K562 (cell line): ENCODE measurements around the gene MEOX1. TPM values are rescaled to one million over a fixed set of nuclear protein-coding genes. Genes with fewer than 3 reads are reported as not detected.

Source experiments
- ATAC-seq: fragments of 200-7000 bp; cut with Tn5 transposase; 3 replicates; pipeline ENCODE4 v1.9.1; 2020; ENCODE audit warnings: moderate library complexity
- BruUV-seq: library from RNA; stranded (reverse); fragments of 400-500 nt; replicated peaks from 2 replicates; lab custom pipeline; 2021; lab: Mats Ljungman, UMichigan
- CTCF ChIA-PET: fragments of 300-600 bp; formaldehyde crosslinking; extraction: SDS; loops from one replicate; lab custom pipeline; 2021; ENCODE audit warnings: low intra/inter-chr PET ratio; lab: Yijun Ruan, JAX
- POLR2A ChIA-PET: fragments of 300-600, 350-650 bp; sonication (Branson Sonifier 250); formaldehyde crosslinking; extraction: SDS; loops from one replicate; lab custom pipeline; 2021; ENCODE audit warnings: antibody characterized with exemption, inconsistent platforms; lab: Yijun Ruan, JAX
- DNase-seq, 4 experiments: peaks; one replicate each; pipeline versions ENCODE4 v3.0.0 to v3.0.0-alpha.2; 2011 to 2018; ENCODE audit warnings: low spot score in 3 of 4, mixed read lengths in 3 of 4; ENCODE audit errors: extremely low read depth in 1 of 4
- FAIRE-seq: peaks from 2 replicates; lab custom pipeline; 2011; peaks lifted over from hg19 to GRCh38; lab: Jason Lieb, UNC
- H2AFZ ChIP-seq: 2 replicates; pipeline ENCODE4 v1.6.0; 2011; ENCODE audit warnings: low read depth, low read length, control low read depth, inconsistent platforms
- H3K27ac ChIP-seq: fragments of 200-600 bp; 3 replicates; pipeline ENCODE4 v1.8.0; 2011; ENCODE audit warnings: low read depth, mild to moderate bottlenecking, control low read depth, inconsistent platforms, low read length, moderate library complexity, mixed read lengths; ENCODE audit errors: extremely low read depth
- H3K27me3 ChIP-seq, 2 experiments: fragments of 300-600 bp in 1 of 2; 2 replicates in 1 of 2; 3 replicates in 1 of 2; pipeline versions ENCODE4 v1.6.0 to v1.8.0; 2011; ENCODE audit warnings: inconsistent platforms in 2 of 2, low read length in 2 of 2, mild to moderate bottlenecking in 1 of 2, mixed read lengths in 1 of 2, moderate library complexity in 1 of 2; ENCODE audit not compliant: control insufficient read depth in 2 of 2, insufficient read depth in 2 of 2
- H3K36me3 ChIP-seq: fragments of 300-600 bp; 3 replicates; pipeline ENCODE4 v1.8.0; 2011; ENCODE audit warnings: mild to moderate bottlenecking, low read length, inconsistent platforms; ENCODE audit not compliant: control insufficient read depth, insufficient read depth
- H3K4me1 ChIP-seq, 2 experiments: fragments of 200-600 bp in 1 of 2; replicated peaks in 1 of 2; 2 replicates in 1 of 2; 3 replicates in 1 of 2; pipeline versions ENCODE4 v1.5.1 to v1.8.0; 2011; ENCODE audit warnings: inconsistent platforms in 2 of 2, low read length in 2 of 2, mild to moderate bottlenecking in 1 of 2, mixed read lengths in 1 of 2, moderate library complexity in 1 of 2; ENCODE audit not compliant: control insufficient read depth in 2 of 2, insufficient read depth in 2 of 2
- H3K4me2 ChIP-seq: 2 replicates; pipeline ENCODE4 v1.6.1; 2011; ENCODE audit warnings: low read length, control low read depth, inconsistent platforms, mixed read lengths; ENCODE audit not compliant: insufficient read depth
- H3K4me3 ChIP-seq: fragments of 200-600 bp; sonication (generic), shearing (Covaris generic); 2 replicates; pipeline ENCODE4 v1.5.1; 2016; ENCODE audit warnings: control low read depth, inconsistent platforms
- H3K79me2 ChIP-seq: fragments of 200-600 bp; 3 replicates; pipeline ENCODE4 v1.8.0; 2011; ENCODE audit warnings: low read length, inconsistent platforms; ENCODE audit not compliant: control insufficient read depth, insufficient read depth
- H3K9ac ChIP-seq, 2 experiments: 2 replicates each; pipeline versions ENCODE4 v1.6.0 to v1.6.1; 2011; ENCODE audit warnings: low read depth in 2 of 2, low read length in 2 of 2, control low read depth in 1 of 2, inconsistent platforms in 1 of 2, mild to moderate bottlenecking in 1 of 2, mixed read lengths in 1 of 2; ENCODE audit not compliant: insufficient read depth in 1 of 2
- H3K9me1 ChIP-seq: one replicate; pipeline ENCODE4 v1.6.0; 2011; ENCODE audit warnings: inconsistent platforms, mild to moderate bottlenecking, low read length, moderate library complexity; ENCODE audit not compliant: control insufficient read depth, insufficient read depth
- H3K9me3 ChIP-seq: replicated peaks from 2 replicates; pipeline ENCODE4 v1.5.1; 2011; ENCODE audit warnings: low read depth, low read length, inconsistent platforms; ENCODE audit not compliant: control insufficient read depth, insufficient read depth
- H4K20me1 ChIP-seq: replicated peaks from 2 replicates; pipeline ENCODE4 v1.6.1; 2011; ENCODE audit warnings: low read length, inconsistent platforms, mixed read lengths; ENCODE audit not compliant: control insufficient read depth, insufficient read depth
- BCOR ChIP-seq: fragments of 450-650 bp; IDR thresholded peaks from 2 replicates; pipeline ENCODE4 v1.6.1; 2016
- FOS ChIP-seq: IDR thresholded peaks from 3 replicates; pipeline ENCODE4 v1.6.1; 2011; ENCODE audit not compliant: insufficient read length; ENCODE audit errors: extremely low read depth
- HMG20B ChIP-seq: fragments of 250-450 bp; sonication (Bioruptor Pico); IDR thresholded peaks from 2 replicates; pipeline ENCODE4 v1.5.0; 2021; ENCODE audit warnings: mild to moderate bottlenecking
- JUND ChIP-seq, 2 experiments: IDR thresholded peaks; 2 replicates in 1 of 2; 3 replicates in 1 of 2; pipeline ENCODE4 v1.6.1; 2011; ENCODE audit warnings: borderline replicate concordance in 2 of 2, low read depth in 2 of 2, low read length in 2 of 2, improper control_type of control experiment in 1 of 2, missing biosample characterization in 1 of 2, missing genetic modification characterization in 1 of 2, missing genetic modification reagents in 1 of 2
- KDM1A ChIP-seq, 2 experiments: fragments of 450-650 bp; IDR thresholded peaks; 2 replicates each; pipeline ENCODE4 v1.6.1; 2016; ENCODE audit warnings: mild to moderate bottlenecking in 2 of 2
- NCOA1 ChIP-seq: fragments of 450-650 bp; IDR thresholded peaks from 2 replicates; pipeline ENCODE4 v1.6.1; 2016; ENCODE audit warnings: low read depth
- PTRF ChIP-seq: fragments of 450-650 bp; IDR thresholded peaks from 2 replicates; pipeline ENCODE4 v1.6.1; 2016; ENCODE audit warnings: mild to moderate bottlenecking, missing genetic modification characterization, missing compliant biosample characterization
- RBM25 ChIP-seq: fragments of 200-400 bp; formaldehyde crosslinking; IDR thresholded peaks from 2 replicates; pipeline ENCODE4 v1.6.1; 2018; ENCODE audit warnings: low read length, low read depth, moderate library complexity; ENCODE audit not compliant: severe bottlenecking
- SMARCA4 ChIP-seq: fragments of 450-650 bp; IDR thresholded peaks from 2 replicates; pipeline ENCODE4 v1.6.1; 2016
- SMARCA5 ChIP-seq: fragments of 450-650 bp; IDR thresholded peaks from 2 replicates; pipeline ENCODE4 v1.6.1; 2016
- SOX6 ChIP-seq: fragments of 450-650 bp; IDR thresholded peaks from 2 replicates; pipeline ENCODE4 v1.6.1; 2014; ENCODE audit warnings: mild to moderate bottlenecking
- ZKSCAN8 ChIP-seq: fragments of 200-800 bp; sonication (Bioruptor generic); IDR thresholded peaks from 2 replicates; pipeline ENCODE4 v1.6.1; 2016; ENCODE audit warnings: missing genetic modification characterization, missing compliant biosample characterization
- ZNF316 ChIP-seq: fragments of 450-650 bp; IDR thresholded peaks from 2 replicates; pipeline ENCODE4 v1.6.1; 2016
- ZNF764 ChIP-seq: fragments of 250-450 bp; sonication (Bioruptor Pico); IDR thresholded peaks from 2 replicates; pipeline ENCODE4 v1.4.0; 2020; ENCODE audit warnings: low read depth, mild to moderate bottlenecking, moderate library complexity
- ZNF778 ChIP-seq: fragments of 450-650 bp; formaldehyde crosslinking; IDR thresholded peaks from 2 replicates; pipeline ENCODE4 v1.4.0; 2020; ENCODE audit warnings: mild to moderate bottlenecking, moderate library complexity
- WGBS: fragments of 100-300 bp; shearing (Covaris generic); methylation state at CpG from one replicate; pipeline ENCODE4 v1.1.6; 2016; ENCODE audit warnings: low coverage, mixed read lengths; ENCODE audit not compliant: insufficient coverage; ENCODE audit errors: missing lambda C conversion rate; 5-methylcytosine and 5-hydroxymethylcytosine counted together
- in situ Hi-C: fragments of 300-500 bp; cut with MboI; formaldehyde crosslinking; loops from 4 replicates; pipeline ENCODE4 v1.15.0; 2018; ENCODE audit warnings: inconsistent platforms, mixed read lengths
- intact Hi-C: fragments of 100-400 bp; cut with micrococcal nuclease; formaldehyde crosslinking; loops from 2 replicates; pipeline ENCODE4 v1.14.2; 2022
- polyA plus RNA-seq, 8 experiments: library from polyadenylated mRNA; depleted of rRNA in 4 of 8; stranded (reverse) in 5 of 8; unstranded in 3 of 8; fragments of >200 nt; fragmentation: Nextera tagmentation in 2 of 8; fragmentation: Illumina TruSeq in 1 of 8; extraction: Ambion mirVana in 2 of 8; extraction: Trizol in 1 of 8; gene quantifications; 2 replicates each; pipeline versions ENCODE4 v1.2.1 to v1.2.3, GENCODE V29; 2011 to 2014; ENCODE audit warnings: inconsistent platforms in 1 of 8, missing spikeins in 1 of 8
- total RNA-seq, 7 experiments: library from RNA; depleted of rRNA in 6 of 7; stranded (reverse); fragments of >200 nt in 6 of 7; fragmentation: Illumina TruSeq in 2 of 7; extraction: Trizol in 2 of 7; gene quantifications; 2 replicates each; pipeline versions ENCODE4 v1.2.1 to v1.2.3, GENCODE V29; 2011 to 2021; ENCODE audit warnings: low replicate concordance in 1 of 7
- TF ChIP-seq, protein P1 (sequence below): fragments of 250-450 bp; sonication (Bioruptor Pico); IDR thresholded peaks from 2 replicates; pipeline ENCODE4 v1.8.0; 2022; ENCODE audit warnings: moderate library complexity, mild to moderate bottlenecking, inconsistent platforms

MEOX1 gene
- total and polyA plus RNA-seq, 9 of the 15 experiments (the other 6 are each of a cell fraction or from before 2014, with no cell fraction given): not detected

DNA sequence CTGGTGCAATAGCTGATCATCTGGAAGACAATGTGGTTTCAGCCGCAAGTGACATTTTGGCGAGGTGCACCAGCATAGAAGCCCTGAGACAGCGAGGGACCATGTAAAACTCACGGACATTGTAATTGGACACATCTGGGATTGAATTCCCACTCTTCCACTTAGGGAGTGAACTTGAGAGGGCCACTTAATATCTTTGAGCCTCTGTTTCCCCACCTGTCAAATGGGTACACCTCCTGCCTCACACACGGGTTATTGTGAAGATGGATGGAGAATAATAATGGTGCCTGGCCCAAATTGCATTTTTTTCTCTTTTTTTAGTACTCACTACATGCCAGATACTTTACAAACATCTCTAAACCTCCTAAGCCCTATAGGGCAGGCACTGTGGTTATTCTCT is 45.5 kb upstream of the MEOX1 start:
- H2AFZ ChIP-seq: no peak overlapping the region
- peaks cover 16 to 55% of the 10 kb centered on the region in 2 experiments; a peak in 4 of 5 replicates for H3K27me3 ChIP-seq
- BruUV-seq: no TSS peak
- H3K36me3 ChIP-seq: no peaks in the 10 kb centered on the region
- no peaks in the 10 kb centered on the region for H4K20me1 ChIP-seq
- H3K9me1 ChIP-seq: no peaks in the 10 kb centered on the region
- in situ Hi-C loops: no loop called here
- no peak overlapping the region for H3K27ac ChIP-seq
- H3K9me3 ChIP-seq: no peaks in the 10 kb centered on the region; the same call in 1 of the 2 replicates
- H3K9ac ChIP-seq: no peak overlapping the region
- no peak for FAIRE-seq
- no peak overlapping the region for H3K4me3 ChIP-seq
- TF ChIP-seq ZNF764 (CRISPR knock-in tag): no peak
- TF ChIP-seq BCOR: 0 out of 2 replicates have a peak, but pooled peaks have one; percentile 9
- TF ChIP-seq SOX6: no peak
- TF ChIP-seq NCOA1: no peak
- no peak for TF ChIP-seq SMARCA4
- TF ChIP-seq RBM25: peak; percentile 80
- H3K4me1 ChIP-seq: no peaks in the 10 kb centered on the region
- no peak for DNase-seq
- CTCF ChIA-PET: no interaction called here
- intact Hi-C loops: no loop called here
- H3K79me2 ChIP-seq: no peaks in the 10 kb centered on the region
- 0% methylated on average over 5 of the region's 5 CpGs for WGBS
- no peak overlapping the region for H3K4me2 ChIP-seq
- POLR2A ChIA-PET: no interaction called here
- ATAC-seq: no peak

DNA sequence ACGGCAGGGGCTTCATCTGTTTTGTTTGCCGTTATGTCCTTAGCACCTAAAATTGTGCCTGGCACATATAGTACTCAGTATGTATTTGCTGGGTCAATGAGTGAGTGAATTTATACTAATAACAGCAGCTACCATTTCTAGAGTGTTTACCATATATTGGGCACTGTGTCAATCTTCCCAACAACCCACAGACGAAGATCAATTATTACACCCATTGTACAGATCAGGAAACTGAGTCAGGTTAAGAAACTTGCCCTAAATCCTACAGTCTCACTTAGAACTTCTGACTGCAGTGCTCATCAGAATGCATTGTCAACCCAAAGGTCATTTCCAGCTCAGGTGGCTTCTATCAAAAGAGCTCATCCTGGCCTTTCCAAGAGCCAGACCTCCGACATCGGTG is 44.5 kb upstream of the MEOX1 start:
- peaks cover 0 to 2% of the 10 kb centered on the region in 2 experiments; a peak in 1 of 5 replicates for H3K4me1 ChIP-seq
- in situ Hi-C loops (no loop called here), intact Hi-C loops (no loop called here)
- H3K9me3 ChIP-seq: no peaks in the 10 kb centered on the region; the same call in 1 of the 2 replicates
- H3K9ac ChIP-seq: no peak overlapping the region
- FAIRE-seq (no peak), DNase-seq (no peak), ATAC-seq (no peak)
- H2AFZ ChIP-seq: no peak overlapping the region
- WGBS: 3% methylated on average over 5 of the region's 5 CpGs
- no peaks in the 10 kb centered on the region for H3K9me1 ChIP-seq
- H3K27me3 ChIP-seq: peaks cover 14 to 54% of the 10 kb centered on the region in 2 experiments; a peak in 4 of 5 replicates
- no peaks in the 10 kb centered on the region for H3K79me2 ChIP-seq
- CTCF ChIA-PET: no interaction called here
- no peak overlapping the region for H3K4me2 ChIP-seq
- H3K4me3 ChIP-seq: no peak overlapping the region
- TF ChIP-seq ZNF778 (CRISPR knock-in tag) (no peak), RBM25 (peak; percentile 75), JUND (IDR thresholded peaks at IDR 0.05; ENCODE audit: borderline replicate concordance, low read depth, low read length) (no peak), JUND (tag; IDR thresholded peaks at IDR 0.05; ENCODE audit: borderline replicate concordance, low read depth, low read length) (no peak), HMG20B (CRISPR knock-in tag) (no peak), KDM1A (IDR thresholded peaks at IDR 0.05) (peak; percentile 20 to 28; a peak in 2 of 4 replicates), PTRF (tag) (no peak), ZNF316 (no peak), ZKSCAN8 (CRISPR knock-in tag) (no peak), FOS (no peak), BCOR (peak; percentile 48; the same call in 1 of the 2 replicates), SMARCA5 (no peak)
- TF ChIP-seq, protein P1, sequence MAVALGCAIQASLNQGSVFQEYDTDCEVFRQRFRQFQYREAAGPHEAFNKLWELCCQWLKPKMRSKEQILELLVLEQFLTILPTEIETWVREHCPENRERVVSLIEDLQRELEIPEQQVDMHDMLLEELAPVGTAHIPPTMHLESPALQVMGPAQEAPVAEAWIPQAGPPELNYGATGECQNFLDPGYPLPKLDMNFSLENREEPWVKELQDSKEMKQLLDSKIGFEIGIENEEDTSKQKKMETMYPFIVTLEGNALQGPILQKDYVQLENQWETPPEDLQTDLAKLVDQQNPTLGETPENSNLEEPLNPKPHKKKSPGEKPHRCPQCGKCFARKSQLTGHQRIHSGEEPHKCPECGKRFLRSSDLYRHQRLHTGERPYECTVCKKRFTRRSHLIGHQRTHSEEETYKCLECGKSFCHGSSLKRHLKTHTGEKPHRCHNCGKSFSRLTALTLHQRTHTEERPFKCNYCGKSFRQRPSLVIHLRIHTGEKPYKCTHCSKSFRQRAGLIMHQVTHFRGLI (CRISPR knock-in tag): no peak
- POLR2A ChIA-PET: no interaction called here
- H3K27ac ChIP-seq: no peak overlapping the region
- H3K36me3 ChIP-seq: no peaks in the 10 kb centered on the region
- H4K20me1 ChIP-seq: no peaks in the 10 kb centered on the region
- BruUV-seq: no TSS peak
